K562 (cell line): ENCODE measurements around the gene RASGRP4. TPM values are rescaled to one million over a fixed set of nuclear protein-coding genes. Genes with fewer than 3 reads are reported as not detected.
A peak's percentile ranks its signal among the peaks of the same experiment; 100 is the strongest.

Experiments used
- ATAC-seq: fragments of 200-7000 bp; cut with Tn5 transposase; 3 replicates; pipeline ENCODE4 v1.9.1; 2020; ENCODE audit warnings: moderate library complexity
- BruUV-seq: library from RNA; stranded (reverse); fragments of 400-500 nt; replicated peaks from 2 replicates; lab custom pipeline; 2021; lab: Mats Ljungman, UMichigan
- CTCF ChIA-PET: fragments of 300-600 bp; formaldehyde crosslinking; extraction: SDS; loops from one replicate; lab custom pipeline; 2021; ENCODE audit warnings: low intra/inter-chr PET ratio; lab: Yijun Ruan, JAX
- POLR2A ChIA-PET: fragments of 300-600, 350-650 bp; sonication (Branson Sonifier 250); formaldehyde crosslinking; extraction: SDS; loops from one replicate; lab custom pipeline; 2021; ENCODE audit warnings: antibody characterized with exemption, inconsistent platforms; lab: Yijun Ruan, JAX
- DNase-seq, 4 experiments: peaks; one replicate each; pipeline versions ENCODE4 v3.0.0 to v3.0.0-alpha.2; 2011 to 2018; ENCODE audit warnings: low spot score in 3 of 4, mixed read lengths in 3 of 4; ENCODE audit errors: extremely low read depth in 1 of 4
- FAIRE-seq: peaks from 2 replicates; lab custom pipeline; 2011; peaks lifted over from hg19 to GRCh38; lab: Jason Lieb, UNC
- H2AFZ ChIP-seq: 2 replicates; pipeline ENCODE4 v1.6.0; 2011; ENCODE audit warnings: low read depth, low read length, control low read depth, inconsistent platforms
- H3K27ac ChIP-seq: fragments of 200-600 bp; 3 replicates; pipeline ENCODE4 v1.8.0; 2011; ENCODE audit warnings: low read depth, mild to moderate bottlenecking, control low read depth, inconsistent platforms, low read length, moderate library complexity, mixed read lengths; ENCODE audit errors: extremely low read depth
- H3K27me3 ChIP-seq, 2 experiments: fragments of 300-600 bp in 1 of 2; 2 replicates in 1 of 2; 3 replicates in 1 of 2; pipeline versions ENCODE4 v1.6.0 to v1.8.0; 2011; ENCODE audit warnings: inconsistent platforms in 2 of 2, low read length in 2 of 2, mild to moderate bottlenecking in 1 of 2, mixed read lengths in 1 of 2, moderate library complexity in 1 of 2; ENCODE audit not compliant: control insufficient read depth in 2 of 2, insufficient read depth in 2 of 2
- H3K36me3 ChIP-seq: fragments of 300-600 bp; 3 replicates; pipeline ENCODE4 v1.8.0; 2011; ENCODE audit warnings: mild to moderate bottlenecking, low read length, inconsistent platforms; ENCODE audit not compliant: control insufficient read depth, insufficient read depth
- H3K4me1 ChIP-seq, 2 experiments: fragments of 200-600 bp in 1 of 2; replicated peaks in 1 of 2; 2 replicates in 1 of 2; 3 replicates in 1 of 2; pipeline versions ENCODE4 v1.5.1 to v1.8.0; 2011; ENCODE audit warnings: inconsistent platforms in 2 of 2, low read length in 2 of 2, mild to moderate bottlenecking in 1 of 2, mixed read lengths in 1 of 2, moderate library complexity in 1 of 2; ENCODE audit not compliant: control insufficient read depth in 2 of 2, insufficient read depth in 2 of 2
- H3K4me2 ChIP-seq: 2 replicates; pipeline ENCODE4 v1.6.1; 2011; ENCODE audit warnings: low read length, control low read depth, inconsistent platforms, mixed read lengths; ENCODE audit not compliant: insufficient read depth
- H3K4me3 ChIP-seq: fragments of 200-600 bp; sonication (generic), shearing (Covaris generic); 2 replicates; pipeline ENCODE4 v1.5.1; 2016; ENCODE audit warnings: control low read depth, inconsistent platforms
- H3K79me2 ChIP-seq: fragments of 200-600 bp; 3 replicates; pipeline ENCODE4 v1.8.0; 2011; ENCODE audit warnings: low read length, inconsistent platforms; ENCODE audit not compliant: control insufficient read depth, insufficient read depth
- H3K9ac ChIP-seq, 2 experiments: 2 replicates each; pipeline versions ENCODE4 v1.6.0 to v1.6.1; 2011; ENCODE audit warnings: low read depth in 2 of 2, low read length in 2 of 2, control low read depth in 1 of 2, inconsistent platforms in 1 of 2, mild to moderate bottlenecking in 1 of 2, mixed read lengths in 1 of 2; ENCODE audit not compliant: insufficient read depth in 1 of 2
- H3K9me1 ChIP-seq: one replicate; pipeline ENCODE4 v1.6.0; 2011; ENCODE audit warnings: inconsistent platforms, mild to moderate bottlenecking, low read length, moderate library complexity; ENCODE audit not compliant: control insufficient read depth, insufficient read depth
- H3K9me3 ChIP-seq: replicated peaks from 2 replicates; pipeline ENCODE4 v1.5.1; 2011; ENCODE audit warnings: low read depth, low read length, inconsistent platforms; ENCODE audit not compliant: control insufficient read depth, insufficient read depth
- H4K20me1 ChIP-seq: replicated peaks from 2 replicates; pipeline ENCODE4 v1.6.1; 2011; ENCODE audit warnings: low read length, inconsistent platforms, mixed read lengths; ENCODE audit not compliant: control insufficient read depth, insufficient read depth
- BACH1 ChIP-seq: fragments of 200-800 bp; sonication (Bioruptor generic); IDR thresholded peaks from 2 replicates; pipeline ENCODE4 v1.6.1; 2016; ENCODE audit warnings: missing genetic modification characterization, missing compliant biosample characterization
- BCOR ChIP-seq: fragments of 450-650 bp; IDR thresholded peaks from 2 replicates; pipeline ENCODE4 v1.6.1; 2016
- CBX1 ChIP-seq: sonication (generic); IDR thresholded peaks from 2 replicates; pipeline ENCODE4 v1.6.1; 2016; ENCODE audit warnings: antibody characterized with exemption, low read depth, mild to moderate bottlenecking
- HDAC2 ChIP-seq: fragments of 450-650 bp; IDR thresholded peaks from 2 replicates; pipeline ENCODE4 v1.6.1; 2016; ENCODE audit warnings: mild to moderate bottlenecking
- JUN ChIP-seq, 2 experiments: sonication (generic) in 1 of 2; formaldehyde crosslinking in 1 of 2; IDR thresholded peaks; 2 replicates each; pipeline versions ENCODE4 v1.6.1 to v1.8.0; 2012 to 2022; ENCODE audit warnings: borderline replicate concordance in 2 of 2, mild to moderate bottlenecking in 2 of 2, improper control_type of control experiment in 1 of 2, low read depth in 1 of 2, low read length in 1 of 2, missing genetic modification reagents in 1 of 2
- KDM1A ChIP-seq, 2 experiments: fragments of 450-650 bp; IDR thresholded peaks; 2 replicates each; pipeline ENCODE4 v1.6.1; 2016; ENCODE audit warnings: mild to moderate bottlenecking in 2 of 2
- MEF2A ChIP-seq: IDR thresholded peaks from 2 replicates; pipeline ENCODE4 v1.6.1; 2011; ENCODE audit warnings: low read depth, mild to moderate bottlenecking, low read length, moderate library complexity; ENCODE audit not compliant: control insufficient read depth
- RBM25 ChIP-seq: fragments of 200-400 bp; formaldehyde crosslinking; IDR thresholded peaks from 2 replicates; pipeline ENCODE4 v1.6.1; 2018; ENCODE audit warnings: low read length, low read depth, moderate library complexity; ENCODE audit not compliant: severe bottlenecking
- SMARCA5 ChIP-seq: fragments of 450-650 bp; IDR thresholded peaks from 2 replicates; pipeline ENCODE4 v1.6.1; 2016
- WGBS: fragments of 100-300 bp; shearing (Covaris generic); methylation state at CpG from one replicate; pipeline ENCODE4 v1.1.6; 2016; ENCODE audit warnings: low coverage, mixed read lengths; ENCODE audit not compliant: insufficient coverage; ENCODE audit errors: missing lambda C conversion rate; 5-methylcytosine and 5-hydroxymethylcytosine counted together
- in situ Hi-C: fragments of 300-500 bp; cut with MboI; formaldehyde crosslinking; loops from 4 replicates; pipeline ENCODE4 v1.15.0; 2018; ENCODE audit warnings: inconsistent platforms, mixed read lengths
- intact Hi-C: fragments of 100-400 bp; cut with micrococcal nuclease; formaldehyde crosslinking; loops from 2 replicates; pipeline ENCODE4 v1.14.2; 2022
- polyA plus RNA-seq, 8 experiments: library from polyadenylated mRNA; depleted of rRNA in 4 of 8; stranded (reverse) in 5 of 8; unstranded in 3 of 8; fragments of >200 nt; fragmentation: Nextera tagmentation in 2 of 8; fragmentation: Illumina TruSeq in 1 of 8; extraction: Ambion mirVana in 2 of 8; extraction: Trizol in 1 of 8; gene quantifications; 2 replicates each; pipeline versions ENCODE4 v1.2.1 to v1.2.3, GENCODE V29; 2011 to 2014; ENCODE audit warnings: inconsistent platforms in 1 of 8, missing spikeins in 1 of 8
- total RNA-seq, 7 experiments: library from RNA; depleted of rRNA in 6 of 7; stranded (reverse); fragments of >200 nt in 6 of 7; fragmentation: Illumina TruSeq in 2 of 7; extraction: Trizol in 2 of 7; gene quantifications; 2 replicates each; pipeline versions ENCODE4 v1.2.1 to v1.2.3, GENCODE V29; 2011 to 2021; ENCODE audit warnings: low replicate concordance in 1 of 7
- TF ChIP-seq, protein P1 (sequence below): fragments of 450-650 bp; IDR thresholded peaks from 2 replicates; pipeline ENCODE4 v1.7.1; 2018; ENCODE audit warnings: mild to moderate bottlenecking, low read depth; ENCODE audit not compliant: partially characterized antibody

RASGRP4 gene
- total and polyA plus RNA-seq, 9 of the 15 experiments (the other 6 are each of a cell fraction or from before 2014, with no cell fraction given): 0.39 to 4.6 (median 3.8) TPM

DNA sequence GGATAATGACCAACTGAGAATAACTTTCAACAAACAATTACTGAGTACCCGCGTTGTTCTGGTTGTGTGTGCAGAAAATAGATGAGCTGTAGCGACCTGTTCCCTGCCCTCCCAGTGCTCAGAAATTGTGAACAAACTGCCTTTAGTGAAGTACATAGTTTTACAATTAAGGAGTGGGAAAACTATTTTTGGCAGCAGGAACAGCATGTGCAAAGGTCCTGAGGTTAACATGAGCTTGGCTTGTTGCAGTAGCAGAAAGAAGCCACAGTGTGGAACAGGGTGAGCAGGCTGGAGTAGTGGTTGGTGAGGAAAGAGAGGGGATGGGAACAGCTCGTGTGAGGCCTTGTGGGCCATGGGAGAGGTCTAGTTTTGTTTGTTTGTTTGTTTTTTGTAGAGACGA, 23.5 kb upstream of the RASGRP4 start:
- 56% methylated on average over 5 of the region's 5 CpGs for WGBS
- intact Hi-C loops: no loop called here
- no peaks in the 10 kb centered on the region for H3K9me1 ChIP-seq
- POLR2A ChIA-PET: interaction anchor here (1.5 kb wide), 1 partner anchor 24 kb away, joined by 4 read pairs; the partner anchor contains the start of gene RASGRP4
- no peak overlapping the region for H3K4me2 ChIP-seq
- H4K20me1 ChIP-seq: no peaks in the 10 kb centered on the region
- FAIRE-seq: no peak
- no peak overlapping the region for H2AFZ ChIP-seq
- no peaks in the 10 kb centered on the region for H3K79me2 ChIP-seq
- peaks cover 25% of the 10 kb centered on the region; the same call in 1 of the 3 replicates for H3K36me3 ChIP-seq
- H3K4me1 ChIP-seq: peaks cover 5 to 26% of the 10 kb centered on the region in 2 experiments
- TF ChIP-seq HDAC2 (0 out of 2 replicates have a peak, but pooled peaks have one; percentile 20), JUN (IDR thresholded peaks at IDR 0.05; ENCODE audit: borderline replicate concordance, low read depth, low read length) (no peak), JUN (CRISPR knock-in tag; IDR thresholded peaks at IDR 0.05; ENCODE audit: borderline replicate concordance) (no peak), KDM1A (IDR thresholded peaks at IDR 0.05) (peak; percentile 49 to 65; a peak in 3 of 4 replicates), RBM25 (peak; percentile 76), SMARCA5 (peak; percentile 58; the same call in 1 of the 2 replicates), MEF2A (peak; percentile 52; the same call in 1 of the 2 replicates), BACH1 (tag) (no peak), BCOR (peak; percentile 90), CBX1 (peak; percentile 60; the same call in 1 of the 2 replicates)
- TF ChIP-seq, protein P1, sequence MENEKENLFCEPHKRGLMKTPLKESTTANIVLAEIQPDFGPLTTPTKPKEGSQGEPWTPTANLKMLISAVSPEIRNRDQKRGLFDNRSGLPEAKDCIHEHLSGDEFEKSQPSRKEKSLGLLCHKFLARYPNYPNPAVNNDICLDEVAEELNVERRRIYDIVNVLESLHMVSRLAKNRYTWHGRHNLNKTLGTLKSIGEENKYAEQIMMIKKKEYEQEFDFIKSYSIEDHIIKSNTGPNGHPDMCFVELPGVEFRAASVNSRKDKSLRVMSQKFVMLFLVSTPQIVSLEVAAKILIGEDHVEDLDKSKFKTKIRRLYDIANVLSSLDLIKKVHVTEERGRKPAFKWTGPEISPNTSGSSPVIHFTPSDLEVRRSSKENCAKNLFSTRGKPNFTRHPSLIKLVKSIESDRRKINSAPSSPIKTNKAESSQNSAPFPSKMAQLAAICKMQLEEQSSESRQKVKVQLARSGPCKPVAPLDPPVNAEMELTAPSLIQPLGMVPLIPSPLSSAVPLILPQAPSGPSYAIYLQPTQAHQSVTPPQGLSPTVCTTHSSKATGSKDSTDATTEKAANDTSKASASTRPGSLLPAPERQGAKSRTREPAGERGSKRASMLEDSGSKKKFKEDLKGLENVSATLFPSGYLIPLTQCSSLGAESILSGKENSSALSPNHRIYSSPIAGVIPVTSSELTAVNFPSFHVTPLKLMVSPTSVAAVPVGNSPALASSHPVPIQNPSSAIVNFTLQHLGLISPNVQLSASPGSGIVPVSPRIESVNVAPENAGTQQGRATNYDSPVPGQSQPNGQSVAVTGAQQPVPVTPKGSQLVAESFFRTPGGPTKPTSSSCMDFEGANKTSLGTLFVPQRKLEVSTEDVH: no peak
- TF ChIP-seq, all 486 proteins: peak for 7
- no peak overlapping the region for H3K27ac ChIP-seq
- H3K27me3 ChIP-seq: no peaks in the 10 kb centered on the region
- no peak for DNase-seq
- CTCF ChIA-PET: no interaction called here
- H3K9ac ChIP-seq: no peak overlapping the region
- H3K9me3 ChIP-seq: no peaks in the 10 kb centered on the region
- ATAC-seq: no peak
- BruUV-seq: no TSS peak
- in situ Hi-C loops: no loop called here
- H3K4me3 ChIP-seq: no peak overlapping the region
